Omental fat pad (tissue), 4 donors: ENCODE results near the gene ZER1. TPM values are rescaled to one million over a fixed set of nuclear protein-coding genes. Genes with fewer than 3 reads are reported as not detected.

Experiments used
- ATAC-seq: fragments of 150-250 bp; one replicate; pipeline ENCODE4 v1.9.1; 2016; ENCODE audit warnings: mild to moderate bottlenecking, moderate library complexity; ENCODE audit not compliant: low FRiP score
- DNase-seq: peaks from one replicate; pipeline ENCODE4 v3.0.0-alpha.2; 2019; ENCODE audit warnings: low spot score
- CTCF ChIP-seq, 3 donors: fragments of 450-650 bp; IDR thresholded peaks; one replicate each; pipeline ENCODE4 v1.5.1; 2016 to 2017; ENCODE audit warnings: antibody characterized with exemption in 3 of 3, mild to moderate bottlenecking in 3 of 3, moderate library complexity in 2 of 3
- total RNA-seq, 4 donors: library from RNA; depleted of rRNA; stranded (reverse); fragments of >200 nt; gene quantifications; one replicate each; pipeline ENCODE4 v1.1.0, GENCODE V29; 2016

ZER1 gene
- total RNA-seq, 4 donors from 2014 or later, result 20.9 to 43.1 (median 30.7) TPM

GRCh38 chr9:128689820-128690683 lies 81.7 kb downstream of the ZER1 start:
- no peak for DNase-seq
- no peak for TF ChIP-seq CTCF (IDR thresholded peaks at IDR 0.05)

GRCh38 chr9:128689293-128689774 lies 82.4 kb downstream of the ZER1 start:
- DNase-seq (no peak), ATAC-seq (peak; percentile 36)
- TF ChIP-seq CTCF (IDR thresholded peaks at IDR 0.05), result no peak

More at GRCh38 chr9:128689820-128690683, 81.7 kb downstream of the ZER1 start:
- peak; percentile 5 for ATAC-seq

- no peak for TF ChIP-seq CTCF (IDR thresholded peaks at IDR 0.05)
- peak; percentile 88 for ATAC-seq
These were observed 83.0 kb downstream of the ZER1 start, which contains the start of gene SET for GRCh38 chr9:128688501-128689292. TSS of gene SET (plus strand) at chr9:128689222. CDS start at chr9:128689583, 361 bp downstream.

GRCh38 chr9:128687453-128687852 lies 84.3 kb downstream of the ZER1 start:
- no peak for ATAC-seq

More at GRCh38 chr9:128688501-128689292, 83.0 kb downstream of the ZER1 start, which contains the start of gene SET:
- peak; percentile 53 for DNase-seq

GRCh38 chr9:128685636-128686489 lies 85.9 kb downstream of the ZER1 start:
- DNase-seq (no peak), ATAC-seq (no peak)
- TF ChIP-seq CTCF (IDR thresholded peaks at IDR 0.05), result no peak

More at GRCh38 chr9:128687453-128687852, 84.3 kb downstream of the ZER1 start:
- DNase-seq, result no peak
- TF ChIP-seq CTCF (IDR thresholded peaks at IDR 0.05), result no peak
